Thyroid gland (tissue), 4 donors: ENCODE measurements around the gene PLCB1.

Source experiments
- POLR2A ChIP-seq, 2 donors: fragments of 450-650 bp; IDR thresholded peaks; one replicate each; pipeline ENCODE4 v1.6.1; 2017; ENCODE audit warnings: antibody characterized with exemption in 2 of 2, mild to moderate bottlenecking in 2 of 2, moderate library complexity in 1 of 2
- TF ChIP-seq, protein P1 (sequence below), 6 experiments: fragments of 200-600 bp in 3 of 6; fragments of 450-650 bp in 3 of 6; sonication (generic) in 3 of 6; IDR thresholded peaks; one replicate each; pipeline ENCODE4 v1.5.1; 2016 to 2019; ENCODE audit warnings: antibody characterized with exemption in 6 of 6, mild to moderate bottlenecking in 2 of 6, inconsistent platforms in 1 of 6, moderate library complexity in 1 of 6

DNA sequence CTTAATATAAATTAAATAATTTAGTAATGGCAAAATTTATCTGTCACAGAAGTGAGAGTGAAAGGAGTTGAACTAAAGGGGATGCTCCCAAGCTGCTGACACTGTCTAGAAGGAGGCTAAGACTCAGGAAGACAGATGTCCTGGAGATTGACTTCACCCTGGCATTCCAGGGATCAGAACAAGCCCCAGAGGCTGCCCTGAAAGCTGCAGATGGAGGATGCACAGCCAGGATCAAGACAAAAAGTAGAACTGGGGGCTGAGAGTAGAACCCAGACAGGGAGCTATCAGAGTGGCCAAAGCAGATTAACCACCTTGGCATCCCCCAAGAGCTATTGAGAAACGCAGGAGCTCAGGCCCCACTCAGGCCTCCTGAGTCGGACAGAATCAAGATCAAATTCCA is 747.6 kb downstream of the PLCB1 start:
- TF ChIP-seq, protein P1, sequence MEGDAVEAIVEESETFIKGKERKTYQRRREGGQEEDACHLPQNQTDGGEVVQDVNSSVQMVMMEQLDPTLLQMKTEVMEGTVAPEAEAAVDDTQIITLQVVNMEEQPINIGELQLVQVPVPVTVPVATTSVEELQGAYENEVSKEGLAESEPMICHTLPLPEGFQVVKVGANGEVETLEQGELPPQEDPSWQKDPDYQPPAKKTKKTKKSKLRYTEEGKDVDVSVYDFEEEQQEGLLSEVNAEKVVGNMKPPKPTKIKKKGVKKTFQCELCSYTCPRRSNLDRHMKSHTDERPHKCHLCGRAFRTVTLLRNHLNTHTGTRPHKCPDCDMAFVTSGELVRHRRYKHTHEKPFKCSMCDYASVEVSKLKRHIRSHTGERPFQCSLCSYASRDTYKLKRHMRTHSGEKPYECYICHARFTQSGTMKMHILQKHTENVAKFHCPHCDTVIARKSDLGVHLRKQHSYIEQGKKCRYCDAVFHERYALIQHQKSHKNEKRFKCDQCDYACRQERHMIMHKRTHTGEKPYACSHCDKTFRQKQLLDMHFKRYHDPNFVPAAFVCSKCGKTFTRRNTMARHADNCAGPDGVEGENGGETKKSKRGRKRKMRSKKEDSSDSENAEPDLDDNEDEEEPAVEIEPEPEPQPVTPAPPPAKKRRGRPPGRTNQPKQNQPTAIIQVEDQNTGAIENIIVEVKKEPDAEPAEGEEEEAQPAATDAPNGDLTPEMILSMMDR (IDR thresholded peaks at IDR 0.05): no peak
- TF ChIP-seq POLR2A (IDR thresholded peaks at IDR 0.05): no peak
